Caco-2 (cell line): ENCODE measurements around the gene MRI1. TPM values are rescaled to one million over a fixed set of nuclear protein-coding genes. Genes with fewer than 3 reads are reported as not detected.

ENCODE experiments used
- BruUV-seq: library from RNA; stranded (reverse); fragments of 400-500 nt; replicated peaks from 2 replicates; lab custom pipeline; 2021; lab: Mats Ljungman, UMichigan
- CTCF ChIA-PET: fragments of 300-600 bp; sonication (Branson Sonifier 250); formaldehyde crosslinking; loops from one replicate; lab custom pipeline; 2022; ENCODE audit warnings: antibody characterized with exemption; lab: Charles Lee
- POLR2A ChIA-PET: fragments of 300-600 bp; sonication (Branson Sonifier 250); formaldehyde crosslinking; loops from one replicate; lab custom pipeline; 2022; ENCODE audit warnings: antibody characterized with exemption; lab: Charles Lee
- DNase-seq, 2 experiments: peaks; one replicate each; pipeline versions ENCODE4 v3.0.0 to v3.0.0-alpha.2; 2020 to 2022
- H3K27me3 ChIP-seq: replicated peaks from 2 replicates; pipeline ENCODE4 v1.6.0; 2011; ENCODE audit warnings: low read length; ENCODE audit not compliant: control insufficient read depth, insufficient read depth
- H3K36me3 ChIP-seq: 2 replicates; pipeline ENCODE4 v1.5.1; 2011; ENCODE audit warnings: low read length; ENCODE audit not compliant: control insufficient read depth, insufficient read depth
- H3K4me1 ChIP-seq: fragments of 250-450 bp; sonication (Bioruptor Pico); 2 replicates; pipeline ENCODE4 v1.5.1; 2020; ENCODE audit warnings: mild to moderate bottlenecking
- H3K4me3 ChIP-seq: 2 replicates; pipeline ENCODE4 v1.5.1; 2011; ENCODE audit warnings: low read depth, mild to moderate bottlenecking, control low read depth, low read length
- H3K9me3 ChIP-seq: fragments of 250-450 bp; sonication (Bioruptor Pico); 2 replicates; pipeline ENCODE4 v1.5.1; 2020; ENCODE audit warnings: mild to moderate bottlenecking, moderate library complexity
- H3K27ac Mint-ChIP-seq: one replicate; pipeline ENCODE4 v1.8.0; 2022; ENCODE audit warnings: mixed read lengths; ENCODE audit not compliant: unreplicated experiment
- H3K27me3 Mint-ChIP-seq: one replicate; pipeline ENCODE4 v1.8.0; 2022; ENCODE audit warnings: mixed read lengths; ENCODE audit not compliant: insufficient read depth, unreplicated experiment
- H3K36me3 Mint-ChIP-seq: one replicate; pipeline ENCODE4 v1.8.0; 2022; ENCODE audit warnings: mild to moderate bottlenecking, mixed read lengths; ENCODE audit not compliant: insufficient read depth, unreplicated experiment
- H3K4me1 Mint-ChIP-seq: one replicate; pipeline ENCODE4 v1.8.0; 2022; ENCODE audit warnings: low read depth, mixed read lengths; ENCODE audit not compliant: unreplicated experiment
- H3K4me3 Mint-ChIP-seq: one replicate; pipeline ENCODE4 v1.8.0; 2022; ENCODE audit warnings: mild to moderate bottlenecking, moderate library complexity, mixed read lengths; ENCODE audit not compliant: unreplicated experiment
- H3K9me3 Mint-ChIP-seq: one replicate; pipeline ENCODE4 v1.8.0; 2022; ENCODE audit warnings: mixed read lengths; ENCODE audit not compliant: unreplicated experiment
- intact Hi-C: fragments of 100-400 bp; cut with micrococcal nuclease; formaldehyde crosslinking; loops from one replicate; pipeline ENCODE4 v1.10.0; 2022; ENCODE audit not compliant: unreplicated experiment
- total RNA-seq: library from RNA; stranded (reverse); gene quantifications from 2 replicates; pipeline ENCODE4 v1.2.3, GENCODE V29; 2022
- TF ChIP-seq, protein P1 (sequence below), 2 experiments: fragments of 200-600 bp in 1 of 2; IDR thresholded peaks; 1 replicate in 1 of 2; 2 replicates in 1 of 2; pipeline versions ENCODE4 v1.5.1 to v1.8.0; 2011 to 2022; ENCODE audit warnings: antibody characterized with exemption in 1 of 2, control low read depth in 1 of 2, inconsistent platforms in 1 of 2, low read depth in 1 of 2, low read length in 1 of 2, mild to moderate bottlenecking in 1 of 2, moderate library complexity in 1 of 2; ENCODE audit not compliant: insufficient read depth in 1 of 2, severe bottlenecking in 1 of 2, unreplicated experiment in 1 of 2

MRI1 gene
- total RNA-seq, 1 experiment from 2014 or later: 25.7 TPM

DNA sequence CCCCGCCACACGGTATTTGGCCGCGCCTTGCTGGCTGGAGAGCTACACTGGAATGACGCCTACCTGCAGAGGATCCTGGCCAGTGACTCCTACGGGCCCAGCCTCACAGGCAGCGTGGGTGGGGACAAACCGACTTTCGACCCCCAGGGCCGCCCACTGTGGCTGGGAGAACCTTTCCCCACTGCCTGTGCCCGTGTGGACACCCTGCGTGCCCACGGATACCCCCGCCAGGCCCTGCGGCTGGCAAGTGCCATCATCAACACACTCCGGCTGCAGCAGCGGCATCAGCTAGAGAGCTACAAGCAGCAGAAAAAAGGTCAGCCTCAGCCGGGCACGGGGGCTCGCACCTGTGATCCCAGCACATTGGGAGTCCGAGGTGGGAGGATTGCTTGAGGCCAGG lies 50.2 kb downstream of the MRI1 start:
- BruUV-seq: no TSS peak
- H3K27ac Mint-ChIP-seq: no peak overlapping the region
- TF ChIP-seq, protein P1, sequence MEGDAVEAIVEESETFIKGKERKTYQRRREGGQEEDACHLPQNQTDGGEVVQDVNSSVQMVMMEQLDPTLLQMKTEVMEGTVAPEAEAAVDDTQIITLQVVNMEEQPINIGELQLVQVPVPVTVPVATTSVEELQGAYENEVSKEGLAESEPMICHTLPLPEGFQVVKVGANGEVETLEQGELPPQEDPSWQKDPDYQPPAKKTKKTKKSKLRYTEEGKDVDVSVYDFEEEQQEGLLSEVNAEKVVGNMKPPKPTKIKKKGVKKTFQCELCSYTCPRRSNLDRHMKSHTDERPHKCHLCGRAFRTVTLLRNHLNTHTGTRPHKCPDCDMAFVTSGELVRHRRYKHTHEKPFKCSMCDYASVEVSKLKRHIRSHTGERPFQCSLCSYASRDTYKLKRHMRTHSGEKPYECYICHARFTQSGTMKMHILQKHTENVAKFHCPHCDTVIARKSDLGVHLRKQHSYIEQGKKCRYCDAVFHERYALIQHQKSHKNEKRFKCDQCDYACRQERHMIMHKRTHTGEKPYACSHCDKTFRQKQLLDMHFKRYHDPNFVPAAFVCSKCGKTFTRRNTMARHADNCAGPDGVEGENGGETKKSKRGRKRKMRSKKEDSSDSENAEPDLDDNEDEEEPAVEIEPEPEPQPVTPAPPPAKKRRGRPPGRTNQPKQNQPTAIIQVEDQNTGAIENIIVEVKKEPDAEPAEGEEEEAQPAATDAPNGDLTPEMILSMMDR (IDR thresholded peaks at IDR 0.05; ENCODE audit: insufficient read depth in 1 of 2, low read depth in 1 of 2, low read length in 1 of 2, severe bottlenecking in 1 of 2, unreplicated experiment in 1 of 2): no peak
- Histone ChIP-seq H3K36me3 (peaks cover 2% of the 10 kb centered on the region; the same call in 1 of the 2 replicates), H3K27me3 (no peaks in the 10 kb centered on the region), H3K4me1 (no peaks in the 10 kb centered on the region), H3K9me3 (no peaks in the 10 kb centered on the region), H3K4me3 (no peak overlapping the region)
- no peaks in the 10 kb centered on the region for H3K27me3 Mint-ChIP-seq
- H3K9me3 Mint-ChIP-seq: peaks cover 10% of the 10 kb centered on the region
- no peak for DNase-seq
- H3K4me3 Mint-ChIP-seq: no peak overlapping the region
- H3K36me3 Mint-ChIP-seq: peaks cover 13% of the 10 kb centered on the region
- H3K4me1 Mint-ChIP-seq: no peaks in the 10 kb centered on the region
- ChIA-PET CTCF (no interaction called here), POLR2A (no interaction called here)
- intact Hi-C loops: no loop called here

DNA sequence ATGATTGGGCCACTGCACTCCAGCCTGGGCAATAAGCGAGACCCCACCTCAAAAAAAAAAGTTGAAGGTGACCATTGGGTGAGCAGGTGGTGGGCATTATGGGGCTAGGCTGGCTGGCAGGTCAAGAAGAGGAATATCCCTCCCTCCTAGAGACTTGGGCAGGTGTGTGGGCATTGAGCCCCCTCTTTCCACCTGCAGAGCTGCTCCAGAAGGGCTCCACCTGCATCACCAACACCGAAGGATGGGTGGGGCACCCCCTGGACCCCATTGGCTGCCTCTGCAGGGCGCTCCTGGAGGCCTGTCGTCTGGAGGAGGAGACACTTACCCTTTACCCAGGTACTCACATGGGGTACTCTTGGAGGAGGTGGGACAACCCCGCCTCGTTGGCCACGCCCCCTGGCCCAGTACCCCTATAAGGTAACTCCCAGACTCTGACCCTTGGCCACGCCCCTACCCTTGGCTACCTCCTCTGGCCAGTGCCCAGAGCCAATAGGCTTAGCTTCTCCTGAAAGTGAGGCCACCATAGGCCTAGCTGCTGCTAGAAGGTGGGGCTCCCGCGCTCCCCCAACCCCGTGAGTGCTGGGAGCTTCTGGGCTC lies 52.8 kb downstream of the MRI1 start:
- Histone ChIP-seq H3K27me3 (no peaks in the 10 kb centered on the region), H3K36me3 (peaks cover 2% of the 10 kb centered on the region; the same call in 1 of the 2 replicates), H3K9me3 (no peaks in the 10 kb centered on the region), H3K4me3 (peak overlapping the region; percentile 70), H3K4me1 (no peaks in the 10 kb centered on the region)
- intact Hi-C loops: no loop called here
- H3K4me3 Mint-ChIP-seq: peak overlapping the region; percentile 76
- ChIA-PET POLR2A (interaction anchor here (0.6 to 1.3 kb wide), 5 partner anchors 22 to 45 kb away, joined by 3 to 6 read pairs (median 4); partner anchors contain the start of genes C19orf53 and ZSWIM4), CTCF (interaction anchor here (0.8 to 1.2 kb wide), 3 partner anchors 37 to 320 kb away, joined by 3 to 8 read pairs (median 3); partner anchors contain the start of gene ASF1B)
- peaks cover 10% of the 10 kb centered on the region for H3K9me3 Mint-ChIP-seq
- DNase-seq: peak; percentile 85 to 90
- H3K36me3 Mint-ChIP-seq: peaks cover 13% of the 10 kb centered on the region
- no peak overlapping the region for H3K27ac Mint-ChIP-seq
- no peaks in the 10 kb centered on the region for H3K27me3 Mint-ChIP-seq
- BruUV-seq: no TSS peak
- no peaks in the 10 kb centered on the region for H3K4me1 Mint-ChIP-seq
- TF ChIP-seq, protein P1 (IDR thresholded peaks at IDR 0.05; ENCODE audit: insufficient read depth in 1 of 2, low read depth in 1 of 2, low read length in 1 of 2, severe bottlenecking in 1 of 2, unreplicated experiment in 1 of 2): no peak

DNA sequence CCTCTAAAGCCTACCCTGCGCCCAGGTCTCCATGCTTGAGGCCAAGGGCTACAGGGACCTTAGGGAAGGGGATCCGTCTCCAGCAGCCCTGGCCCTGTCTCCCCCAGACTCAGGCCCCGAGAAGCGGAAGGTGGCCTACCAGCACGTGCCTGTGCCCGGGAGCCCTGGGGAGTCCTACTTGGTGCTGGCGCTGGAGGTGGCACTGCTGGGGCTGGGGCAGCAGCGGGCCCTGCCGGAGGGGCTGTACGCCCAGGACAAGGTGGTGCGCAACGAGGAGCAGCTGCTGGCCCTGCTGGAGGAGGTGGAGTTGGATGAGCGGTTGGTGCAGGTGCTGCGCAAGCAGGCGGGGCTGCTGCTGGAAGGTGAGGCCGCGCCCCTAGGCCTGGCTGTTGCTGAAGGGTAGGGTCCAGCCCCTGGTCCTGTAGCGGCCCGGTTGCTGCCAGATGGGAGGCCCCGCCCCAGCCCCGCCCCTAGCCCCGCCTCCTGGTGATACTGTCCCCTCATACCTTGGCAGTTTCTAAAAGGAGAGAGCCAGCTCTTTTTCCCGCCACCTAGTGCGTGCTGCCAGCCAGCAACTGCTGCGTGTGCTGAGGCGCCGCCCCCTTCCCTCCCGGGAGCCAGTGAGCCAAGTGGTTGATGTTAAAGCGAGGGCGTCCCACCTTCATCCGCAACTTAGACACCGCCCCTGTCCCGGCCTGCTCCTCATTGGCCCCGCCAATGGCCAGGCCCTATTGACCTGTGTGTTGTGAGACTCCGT lies 53.5 kb downstream of the MRI1 start:
- H3K4me1 Mint-ChIP-seq: no peaks in the 10 kb centered on the region
- peak; percentile 87 to 90 for DNase-seq
- H3K4me1 ChIP-seq: no peaks in the 10 kb centered on the region
- ChIA-PET CTCF (interaction anchor here (0.5 to 1.2 kb wide), 6 partner anchors 30 to 487 kb away, joined by 3 to 8 read pairs (median 3); partner anchors contain the start of gene ASF1B), POLR2A (interaction anchor here (0.6 to 1.3 kb wide), 5 partner anchors 22 to 44 kb away, joined by 3 to 6 read pairs (median 4); partner anchors contain the start of genes C19orf53 and ZSWIM4)
- no TSS peak for BruUV-seq
- H3K27ac Mint-ChIP-seq: peak overlapping the region; percentile 45
- peaks cover 13% of the 10 kb centered on the region for H3K36me3 Mint-ChIP-seq
- H3K4me3 ChIP-seq: peak overlapping the region; percentile 70
- H3K9me3 Mint-ChIP-seq: peaks cover 10% of the 10 kb centered on the region
- H3K36me3 ChIP-seq: peaks cover 2% of the 10 kb centered on the region; the same call in 1 of the 2 replicates
- intact Hi-C loops: no loop called here
- no peaks in the 10 kb centered on the region for H3K9me3 ChIP-seq
- no peaks in the 10 kb centered on the region for H3K27me3 Mint-ChIP-seq
- peak overlapping the region; percentile 76 for H3K4me3 Mint-ChIP-seq
- TF ChIP-seq, protein P1 (IDR thresholded peaks at IDR 0.05; ENCODE audit: insufficient read depth in 1 of 2, low read depth in 1 of 2, low read length in 1 of 2, severe bottlenecking in 1 of 2, unreplicated experiment in 1 of 2): no peak
- no peaks in the 10 kb centered on the region for H3K27me3 ChIP-seq
